Measurements from ENCODE around the gene UBE2A. TPM values are rescaled to one million over a fixed set of nuclear protein-coding genes. Genes with fewer than 3 reads are reported as not detected.

Gene UBE2A
- total RNA-seq, 1 experiment from 2014 or later = 44.9 TPM

DNA sequence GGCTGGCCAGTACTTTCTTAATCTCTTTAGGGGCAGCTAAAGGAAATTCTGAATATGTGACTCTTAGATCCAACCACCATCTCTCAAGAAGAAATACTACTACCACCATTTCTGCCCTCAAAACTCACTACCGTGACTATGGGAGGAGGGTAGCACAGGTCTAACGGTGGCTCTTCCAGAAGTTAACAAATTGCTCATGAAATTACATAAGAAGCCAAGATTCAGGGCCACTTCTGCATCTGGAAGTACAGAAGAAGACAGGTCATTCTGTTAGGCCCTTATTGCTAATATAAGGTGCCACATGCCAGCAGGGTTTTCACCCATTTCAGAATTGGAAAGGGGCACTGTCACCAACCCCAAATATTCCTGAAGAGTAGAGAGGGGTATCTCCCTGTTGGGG, 51.5 kb downstream of the UBE2A start:
- no peak overlapping the region for H3K9ac ChIP-seq (ENCODE audit: low read length)
- TF ChIP-seq MAX (IDR thresholded peaks at IDR 0.05) (no peak), FOSL1 (IDR thresholded peaks at IDR 0.05; ENCODE audit: low read depth) (no peak), CBX3 (IDR thresholded peaks at IDR 0.05; ENCODE audit: low read depth) (no peak), ELF1 (IDR thresholded peaks at IDR 0.05; ENCODE audit: borderline replicate concordance, low read depth) (no peak), POLR2A (IDR thresholded peaks at IDR 0.05; ENCODE audit: borderline replicate concordance, extremely low read depth, insufficient read depth, insufficient read length) (no peak), JUND (IDR thresholded peaks at IDR 0.05) (no peak)
- TF ChIP-seq, protein P1, sequence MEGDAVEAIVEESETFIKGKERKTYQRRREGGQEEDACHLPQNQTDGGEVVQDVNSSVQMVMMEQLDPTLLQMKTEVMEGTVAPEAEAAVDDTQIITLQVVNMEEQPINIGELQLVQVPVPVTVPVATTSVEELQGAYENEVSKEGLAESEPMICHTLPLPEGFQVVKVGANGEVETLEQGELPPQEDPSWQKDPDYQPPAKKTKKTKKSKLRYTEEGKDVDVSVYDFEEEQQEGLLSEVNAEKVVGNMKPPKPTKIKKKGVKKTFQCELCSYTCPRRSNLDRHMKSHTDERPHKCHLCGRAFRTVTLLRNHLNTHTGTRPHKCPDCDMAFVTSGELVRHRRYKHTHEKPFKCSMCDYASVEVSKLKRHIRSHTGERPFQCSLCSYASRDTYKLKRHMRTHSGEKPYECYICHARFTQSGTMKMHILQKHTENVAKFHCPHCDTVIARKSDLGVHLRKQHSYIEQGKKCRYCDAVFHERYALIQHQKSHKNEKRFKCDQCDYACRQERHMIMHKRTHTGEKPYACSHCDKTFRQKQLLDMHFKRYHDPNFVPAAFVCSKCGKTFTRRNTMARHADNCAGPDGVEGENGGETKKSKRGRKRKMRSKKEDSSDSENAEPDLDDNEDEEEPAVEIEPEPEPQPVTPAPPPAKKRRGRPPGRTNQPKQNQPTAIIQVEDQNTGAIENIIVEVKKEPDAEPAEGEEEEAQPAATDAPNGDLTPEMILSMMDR (IDR thresholded peaks at IDR 0.05 in 2 of 3, conservative IDR thresholded peaks at IDR 0.05 in 1 of 3; ENCODE audit: borderline replicate concordance in 1 of 3, insufficient read depth in 1 of 3, low read depth in 2 of 3, low read length in 2 of 3) = no peak
- H3K36me3 ChIP-seq (ENCODE audit: control insufficient read depth in 1 of 2, insufficient read depth in 2 of 2, low read length in 2 of 2) = no peaks in the 10 kb centered on the region
- H3K79me2 ChIP-seq (ENCODE audit: insufficient read depth, low read length) = no peaks in the 10 kb centered on the region
- DNase-seq (ENCODE audit: low read depth, low spot score) (no peak), ATAC-seq (no peak)
- RAD21 ChIA-PET (ENCODE audit: low non-redundant PET in 1 of 2, low total read pairs in 2 of 2, uncharacterized antibody in 2 of 2, unreplicated experiment in 2 of 2) = no interaction called here
- H3K4me1 ChIP-seq (ENCODE audit: control insufficient read depth in 1 of 2, insufficient read depth in 2 of 2, low read length in 2 of 2) = no peaks in the 10 kb centered on the region
- BruUV-seq (replicated peaks) = no TSS peak
- CTCF ChIA-PET = no interaction called here
- no peak overlapping the region for H3K27ac ChIP-seq (ENCODE audit: low read depth, low read length)
- H3K9me3 ChIP-seq (ENCODE audit: control insufficient read depth in 1 of 2, insufficient read depth in 1 of 2, low read depth in 1 of 2, low read length in 2 of 2) = no peaks in the 10 kb centered on the region
- POLR2A ChIA-PET = no interaction called here
- H4K20me1 ChIP-seq (ENCODE audit: insufficient read depth) = no peaks in the 10 kb centered on the region
- no peak overlapping the region for H3K4me2 ChIP-seq (ENCODE audit: low read length)
- no peaks in the 10 kb centered on the region for H3K9me2 ChIP-seq (ENCODE audit: insufficient read depth)
- no peaks in the 10 kb centered on the region for H3K27me3 ChIP-seq (ENCODE audit: insufficient read depth, low read length)
- H2AFZ ChIP-seq (ENCODE audit: low read depth, low read length, poor library complexity, severe bottlenecking) = no peak overlapping the region
- H3K4me3 ChIP-seq (replicated peaks in 1 of 2; ENCODE audit: low read depth in 1 of 2, low read length in 2 of 2) = no peak overlapping the region
- intact Hi-C loops (cut with micrococcal nuclease) = no loop called here

Other genes with a start within 250 kb of the UBE2A start
- gene SLC25A43, start 175.2 kb upstream of the UBE2A start, total RNA-seq (2021; ENCODE audit: unreplicated experiment) = 14.1 TPM
- gene SLC25A5, start 106.1 kb upstream of the UBE2A start, total RNA-seq (2021; ENCODE audit: unreplicated experiment) = 641 TPM
- 28.2 TPM for gene STEEP1, start 9.2 kb upstream of the UBE2A start, total RNA-seq (2021; ENCODE audit: unreplicated experiment)
- 22.8 TPM for gene NKRF, start 31.9 kb downstream of the UBE2A start, total RNA-seq (2021; ENCODE audit: unreplicated experiment)
- gene SEPTIN6, start 118.6 kb downstream of the UBE2A start, total RNA-seq (2021; ENCODE audit: unreplicated experiment) = 10.8 TPM
- gene SOWAHD, start 184.0 kb downstream of the UBE2A start, total RNA-seq (2021; ENCODE audit: unreplicated experiment) = 1.1 TPM
- 1,940 TPM for gene RPL39, start 217.1 kb downstream of the UBE2A start, total RNA-seq (2021; ENCODE audit: unreplicated experiment)

All from HCT116 (cell line).